Liver (tissue), 3 donors: Measurements from ENCODE around the gene MCL1.

Source experiments
- CTCF ChIP-seq: fragments of 150-350 bp; IDR thresholded peaks from 2 replicates; pipeline ENCODE4 v1.5.1; 2017; ENCODE audit warnings: improper control_type of control experiment, low read depth, low read length; ENCODE audit not compliant: missing input control
- RXRA ChIP-seq, 2 donors: IDR thresholded peaks; 2 replicates each; pipeline ENCODE4 v1.6.1; 2017 to 2018; ENCODE audit warnings: antibody characterized with exemption in 2 of 2, mild to moderate bottlenecking in 1 of 2
- donor health status: healthy.
- donor health status: healthy.

GRCh38 chr1:150612014-150612345, 32.6 kb upstream of the MCL1 start:
- no peak for TF ChIP-seq RXRA (IDR thresholded peaks at IDR 0.05)
- no peak for TF ChIP-seq CTCF
